Measurements from ENCODE around the gene REST. TPM values are rescaled to one million over a fixed set of nuclear protein-coding genes. Genes with fewer than 3 reads are reported as not detected.
"Not testable (repeated sequence)": the region's sequence is repeated elsewhere in the genome, so short reads cannot be mapped to it uniquely, and the experiment has no call there.

REST gene
- total RNA-seq, 1 donor from 2014 or later = 45.3 TPM

GRCh38 chr4:56908206-56909085 lies 746 bp downstream of the REST start:
- peak; percentile 61 for DNase-seq (ENCODE audit: low spot score)

DNA sequence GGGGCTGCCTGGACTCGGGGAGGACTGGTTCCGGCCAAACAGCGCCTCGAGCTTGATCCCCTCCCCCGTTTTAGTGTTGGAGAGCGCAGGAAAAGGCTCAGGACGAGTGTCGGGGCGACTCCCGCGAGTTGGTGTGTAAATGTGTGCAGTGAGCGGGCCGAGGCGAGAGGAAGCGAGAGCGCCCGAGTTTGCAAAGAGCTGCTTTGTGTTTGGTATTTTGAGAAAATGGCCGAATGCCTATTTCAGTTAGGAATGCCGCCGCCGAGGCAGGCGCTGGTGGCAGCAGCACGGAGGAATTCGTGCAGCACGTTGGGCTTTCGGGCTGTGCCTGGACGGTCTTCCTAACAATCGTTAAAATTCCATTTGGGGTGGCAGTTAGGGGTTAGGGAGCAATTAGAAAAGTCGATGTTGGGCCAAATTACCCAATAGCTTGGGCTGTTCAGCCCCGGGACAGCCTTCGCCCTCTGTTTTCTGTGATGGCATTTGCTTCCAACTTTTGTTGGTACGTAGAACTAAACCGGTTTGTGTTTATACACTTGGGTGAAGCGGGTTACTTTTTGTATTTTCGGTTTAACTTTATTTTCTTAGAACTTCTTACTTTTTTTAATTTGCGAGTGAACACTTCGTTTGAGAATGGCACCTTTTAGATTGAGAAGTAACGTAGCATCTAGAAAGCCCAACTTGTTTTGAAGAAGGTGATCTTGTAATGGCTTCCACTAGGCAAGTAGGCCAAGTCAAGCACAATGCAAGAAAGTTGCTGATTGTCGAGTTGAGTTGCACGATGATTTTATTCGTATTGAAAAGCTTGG lies 1.6 kb downstream of the REST start:
- DNase-seq (ENCODE audit: low spot score) = peak; percentile 57

DNA sequence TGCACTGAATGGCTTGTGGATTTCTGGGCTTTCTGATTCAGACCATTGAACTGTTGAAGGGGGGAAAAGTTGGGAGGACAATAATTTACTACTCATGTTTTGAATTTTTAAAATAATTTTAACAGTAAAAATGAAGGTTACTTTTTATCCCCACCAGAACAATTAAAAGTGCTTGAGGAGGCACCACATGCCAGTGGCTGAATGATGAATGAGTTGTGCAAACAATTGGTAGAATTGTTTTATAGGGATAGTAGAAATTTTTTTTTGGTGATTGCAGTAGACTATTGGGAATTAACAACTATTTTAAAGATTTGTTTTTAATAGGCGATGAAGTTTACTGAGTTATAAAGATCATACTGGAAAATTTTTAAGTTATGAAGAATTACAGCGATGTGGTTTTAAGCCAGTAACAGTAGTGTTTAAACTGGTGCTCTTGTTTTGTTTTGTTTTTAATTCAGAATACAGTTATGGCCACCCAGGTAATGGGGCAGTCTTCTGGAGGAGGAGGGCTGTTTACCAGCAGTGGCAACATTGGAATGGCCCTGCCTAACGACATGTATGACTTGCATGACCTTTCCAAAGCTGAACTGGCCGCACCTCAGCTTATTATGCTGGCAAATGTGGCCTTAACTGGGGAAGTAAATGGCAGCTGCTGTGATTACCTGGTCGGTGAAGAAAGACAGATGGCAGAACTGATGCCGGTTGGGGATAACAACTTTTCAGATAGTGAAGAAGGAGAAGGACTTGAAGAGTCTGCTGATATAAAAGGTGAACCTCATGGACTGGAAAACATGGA lies 2.7 kb downstream of the REST start:
- DNase-seq (ENCODE audit: low spot score) = no peak

DNA sequence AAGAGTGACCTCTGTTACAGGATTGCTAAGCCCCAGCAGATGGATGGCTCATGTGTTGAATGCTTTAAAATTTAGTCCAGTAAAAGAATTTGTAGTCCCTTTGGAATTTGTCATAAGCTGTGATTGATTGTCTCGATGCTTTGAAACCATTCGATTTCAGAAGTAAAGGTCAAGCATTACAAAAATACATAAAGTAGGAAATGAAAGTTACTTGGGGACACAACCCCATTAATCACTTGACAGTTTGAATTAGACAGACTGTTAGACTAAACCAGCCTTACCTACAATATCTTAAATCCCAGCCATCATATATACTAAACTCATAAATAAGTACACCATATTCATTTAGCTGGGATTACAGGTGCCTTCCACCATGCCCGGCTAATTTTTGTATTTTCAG lies 6.6 kb downstream of the REST start:
- DNase-seq (ENCODE audit: low spot score) = no peak

GRCh38 chr4:56914977-56915376 lies 7.3 kb downstream of the REST start:
- DNase-seq (ENCODE audit: low spot score) = not testable (repeated sequence)

GRCh38 chr4:56927196-56927595 lies 19.5 kb downstream of the REST start:
- DNase-seq (ENCODE audit: low spot score) = no peak

DNA sequence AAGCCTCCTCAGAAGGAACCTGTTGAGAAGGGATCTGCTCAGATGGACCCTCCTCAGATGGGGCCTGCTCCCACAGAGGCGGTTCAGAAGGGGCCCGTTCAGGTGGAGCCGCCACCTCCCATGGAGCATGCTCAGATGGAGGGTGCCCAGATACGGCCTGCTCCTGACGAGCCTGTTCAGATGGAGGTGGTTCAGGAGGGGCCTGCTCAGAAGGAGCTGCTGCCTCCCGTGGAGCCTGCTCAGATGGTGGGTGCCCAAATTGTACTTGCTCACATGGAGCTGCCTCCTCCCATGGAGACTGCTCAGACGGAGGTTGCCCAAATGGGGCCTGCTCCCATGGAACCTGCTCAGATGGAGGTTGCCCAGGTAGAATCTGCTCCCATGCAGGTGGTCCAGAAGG lies 22.9 kb downstream of the REST start:
- DNase-seq (ENCODE audit: low spot score) = no peak

GRCh38 chr4:56931924-56932323 lies 24.2 kb downstream of the REST start:
- no peak for DNase-seq (ENCODE audit: low spot score)

- DNase-seq (ENCODE audit: low spot score) = no peak
Observed at GRCh38 chr4:56937262-56937661, 29.6 kb downstream of the REST start.

DNA sequence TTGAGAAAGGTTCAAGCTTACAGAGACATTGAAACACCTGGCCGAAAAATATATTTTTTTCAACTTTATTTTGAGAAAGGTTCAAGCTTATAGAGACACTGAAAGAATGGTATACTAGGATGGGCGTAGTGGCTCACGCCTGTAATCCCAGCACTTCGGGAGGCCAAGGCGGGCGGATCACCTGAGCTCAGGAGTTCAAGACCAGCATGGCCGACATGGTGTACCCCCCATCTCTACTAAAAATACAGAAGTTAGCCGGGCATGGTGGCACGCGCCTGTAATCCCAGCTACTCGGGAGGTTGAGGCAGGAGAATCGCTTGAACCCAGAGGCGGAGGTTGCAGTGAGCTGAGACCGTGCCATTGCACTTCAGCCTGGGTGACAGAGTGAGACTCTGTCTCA lies 32.1 kb downstream of the REST start:
- not testable (repeated sequence) for DNase-seq (ENCODE audit: low spot score)

- no peak for DNase-seq (ENCODE audit: low spot score)
Observed at GRCh38 chr4:56940403-56940802, 32.7 kb downstream of the REST start.

DNA sequence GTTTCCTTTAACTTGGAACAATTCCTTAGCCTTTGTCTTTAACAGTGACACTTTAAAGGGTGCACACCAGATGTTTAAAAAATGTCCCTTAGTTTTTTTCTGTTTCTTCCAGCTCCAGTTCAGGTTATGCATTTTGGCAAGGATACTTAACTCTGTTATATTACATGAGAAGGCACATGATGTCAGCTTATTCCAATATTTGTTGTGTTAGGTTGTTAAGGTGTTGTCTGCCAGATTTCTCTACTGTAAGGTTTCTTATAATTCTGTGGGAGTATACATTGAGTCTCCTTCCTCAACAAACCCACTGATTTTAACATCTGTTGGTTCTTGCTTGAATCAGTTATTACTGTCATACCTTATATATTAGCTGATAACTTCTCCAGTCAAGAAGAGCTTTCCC lies 33.3 kb downstream of the REST start:
- no peak for DNase-seq (ENCODE audit: low spot score)

GRCh38 chr4:56941403-56941802 lies 33.7 kb downstream of the REST start:
- DNase-seq (ENCODE audit: low spot score) = no peak

GRCh38 chr4:56953680-56954520 lies 46.2 kb downstream of the REST start:
- DNase-seq (ENCODE audit: low spot score) = no peak

GRCh38 chr4:56958111-56958517 lies 50.4 kb downstream of the REST start:
- DNase-seq (ENCODE audit: low spot score) = peak; percentile 81

DNA sequence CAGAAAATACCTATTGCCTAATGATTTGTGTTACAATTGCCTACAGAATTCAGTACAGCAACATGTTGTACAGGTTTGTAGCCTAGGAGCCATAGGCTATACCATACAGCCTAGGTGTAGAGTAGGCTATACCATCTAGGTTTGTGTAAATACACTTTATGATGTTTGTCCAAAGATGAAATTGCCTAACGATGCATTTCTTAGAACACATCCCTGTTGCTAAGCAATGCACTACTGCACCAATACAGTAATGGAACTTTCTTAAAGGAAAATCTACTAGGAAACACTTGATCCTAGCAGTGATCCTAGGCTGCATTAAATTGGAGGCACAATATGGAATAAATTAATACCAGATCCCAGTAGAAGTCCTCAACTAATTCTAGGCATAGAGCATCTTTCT lies 51.4 kb downstream of the REST start:
- DNase-seq (ENCODE audit: low spot score) = no peak

DNA sequence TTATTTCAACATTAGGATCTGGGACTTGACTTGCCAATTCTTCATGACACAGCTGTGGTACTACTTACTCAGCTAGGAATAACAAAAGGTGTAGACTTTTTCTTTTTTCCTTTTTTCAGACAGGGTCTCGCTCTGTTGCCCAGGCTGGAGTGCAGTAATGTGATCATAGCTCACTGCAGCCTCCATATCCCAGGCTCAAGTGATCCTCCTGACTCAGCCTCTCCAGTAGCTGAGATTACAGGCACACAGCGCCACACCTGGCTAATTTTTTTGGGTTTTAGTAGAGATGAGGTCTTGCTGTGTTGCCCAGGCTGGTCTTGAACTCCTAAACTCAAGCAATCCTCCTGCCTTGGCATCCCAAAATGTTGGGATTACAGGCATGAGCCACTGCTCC lies 53.4 kb downstream of the REST start:
- no peak for DNase-seq (ENCODE audit: low spot score)

GRCh38 chr4:56971383-56971782 lies 63.7 kb downstream of the REST start:
- no peak for DNase-seq (ENCODE audit: low spot score)

- no peak for DNase-seq (ENCODE audit: low spot score)
Observed at GRCh38 chr4:56972389-56972788, 64.7 kb downstream of the REST start.

- no peak for DNase-seq (ENCODE audit: low spot score)
Observed at GRCh38 chr4:56972809-56973208, 65.1 kb downstream of the REST start.

- DNase-seq (ENCODE audit: low spot score) = no peak
Observed at GRCh38 chr4:56973336-56973735, 65.6 kb downstream of the REST start.

Measured in ureter (tissue), 1 donor.